Astrocyte (in vitro differentiated cells and primary cell): ENCODE results near the gene BANP. TPM values are rescaled to one million over a fixed set of nuclear protein-coding genes. Genes with fewer than 3 reads are reported as not detected.
"Not testable (repeated sequence)": the region's sequence is repeated elsewhere in the genome, so short reads cannot be mapped to it uniquely, and the experiment has no call there.

Experiments used
- DNase-seq: peaks from one replicate; pipeline ENCODE4 v3.0.0-alpha.2; 2010; ENCODE audit warnings: low read depth
- FAIRE-seq: peaks from 2 replicates; lab custom pipeline; 2011; peaks lifted over from hg19 to GRCh38; lab: Jason Lieb, UNC
- H2AFZ ChIP-seq: 2 replicates; pipeline ENCODE4 v1.6.0; 2012; ENCODE audit warnings: low read depth, low read length, inconsistent platforms
- H3K27ac ChIP-seq: 2 replicates; pipeline ENCODE4 v1.5.1; 2011; ENCODE audit warnings: low read depth, low read length, inconsistent platforms
- H3K27me3 ChIP-seq: 2 replicates; pipeline ENCODE4 v1.6.0; 2011; ENCODE audit warnings: low read length, inconsistent platforms; ENCODE audit not compliant: insufficient read depth
- H3K36me3 ChIP-seq: 2 replicates; pipeline ENCODE4 v1.5.1; 2011; ENCODE audit warnings: low read length, inconsistent platforms; ENCODE audit not compliant: insufficient read depth
- H3K4me1 ChIP-seq: 2 replicates; pipeline ENCODE4 v1.5.1; 2011; ENCODE audit warnings: low read length, inconsistent platforms; ENCODE audit not compliant: insufficient read depth
- H3K4me2 ChIP-seq: 2 replicates; pipeline ENCODE4 v1.6.0; 2012; ENCODE audit warnings: low read length, inconsistent platforms
- H3K4me3 ChIP-seq: 2 replicates; pipeline ENCODE4 v1.5.1; 2011; ENCODE audit warnings: low read depth, mild to moderate bottlenecking, low read length, inconsistent platforms; ENCODE audit not compliant: insufficient read depth
- H3K79me2 ChIP-seq: 2 replicates; pipeline ENCODE4 v1.6.0; 2012; ENCODE audit warnings: mild to moderate bottlenecking, low read length, inconsistent platforms; ENCODE audit not compliant: insufficient read depth
- H3K9ac ChIP-seq: 2 replicates; pipeline ENCODE4 v1.6.0; 2012; ENCODE audit warnings: mild to moderate bottlenecking, low read length, inconsistent platforms
- H3K9me3 ChIP-seq: 2 replicates; pipeline ENCODE4 v1.5.1; 2012; ENCODE audit warnings: low read depth, mild to moderate bottlenecking, low read length, inconsistent platforms; ENCODE audit not compliant: insufficient read depth
- H4K20me1 ChIP-seq: 2 replicates; pipeline ENCODE4 v1.6.0; 2012; ENCODE audit warnings: low read length, inconsistent platforms; ENCODE audit not compliant: insufficient read depth
- H3K27ac Mint-ChIP-seq: one replicate; pipeline ENCODE4 v1.8.0; 2021; ENCODE audit warnings: mild to moderate bottlenecking, mixed read lengths; ENCODE audit not compliant: unreplicated experiment
- H3K27me3 Mint-ChIP-seq: one replicate; pipeline ENCODE4 v1.8.0; 2021; ENCODE audit warnings: low read depth, mixed read lengths; ENCODE audit not compliant: unreplicated experiment
- H3K36me3 Mint-ChIP-seq: one replicate; pipeline ENCODE4 v1.8.0; 2021; ENCODE audit warnings: low read depth, mixed read lengths; ENCODE audit not compliant: unreplicated experiment
- H3K4me1 Mint-ChIP-seq: one replicate; pipeline ENCODE4 v1.8.0; 2021; ENCODE audit warnings: low read depth, mixed read lengths; ENCODE audit not compliant: unreplicated experiment
- H3K4me3 Mint-ChIP-seq: one replicate; pipeline ENCODE4 v1.8.0; 2021; ENCODE audit warnings: mild to moderate bottlenecking, moderate library complexity, mixed read lengths; ENCODE audit not compliant: unreplicated experiment
- H3K9me3 Mint-ChIP-seq: one replicate; pipeline ENCODE4 v1.8.0; 2021; ENCODE audit warnings: mild to moderate bottlenecking, mixed read lengths; ENCODE audit not compliant: unreplicated experiment
- CTCF ChIP-seq: IDR thresholded peaks from 2 replicates; pipeline ENCODE4 v1.5.1; 2011; ENCODE audit warnings: low read depth, mild to moderate bottlenecking, inconsistent platforms, low read length, moderate library complexity; ENCODE audit not compliant: insufficient read depth
- EZH2 ChIP-seq: IDR thresholded peaks from 2 replicates; pipeline ENCODE4 v1.6.1; 2012; ENCODE audit warnings: mild to moderate bottlenecking, low read length, inconsistent platforms; ENCODE audit not compliant: insufficient read depth
- total RNA-seq: library from RNA; stranded (reverse); gene quantifications from 2 replicates; pipeline ENCODE4 v1.2.1, GENCODE V29; 2021

The BANP gene
- total RNA-seq, 1 donor from 2014 or later = 28.9 TPM

GRCh38 chr16:87936375-87937230, 14.6 kb upstream of the BANP start, which contains the start of gene CA5A:
TSS of gene CA5A (minus strand) at chr16:87936529. CDS start at chr16:87936450, 79 bp downstream.
- Mint-ChIP-seq H3K4me1 (no peaks in the 10 kb centered on the region), H3K9me3 (peaks cover 3% of the 10 kb centered on the region), H3K27ac (no peak within 1 kb of the TSS), H3K4me3 (no peak within 1 kb of the TSS), H3K36me3 (no peaks in the 10 kb centered on the region), H3K27me3 (peaks cover 13% of the 10 kb centered on the region)
- H3K79me2 ChIP-seq = no peaks in the 10 kb centered on the region
- no peak within 1 kb of the TSS for H3K4me3 ChIP-seq
- FAIRE-seq (no peak), DNase-seq (no peak)
- no peaks in the 10 kb centered on the region for H3K36me3 ChIP-seq
- H2AFZ ChIP-seq = no peak within 1 kb of the TSS
- no peaks in the 10 kb centered on the region for H3K27me3 ChIP-seq
- H3K27ac ChIP-seq = no peak within 1 kb of the TSS
- no peak within 1 kb of the TSS for H3K9ac ChIP-seq
- no peak within 1 kb of the TSS for H3K4me2 ChIP-seq
- TF ChIP-seq EZH2 (no peak), CTCF (no peak)
- no peaks in the 10 kb centered on the region for H4K20me1 ChIP-seq
- H3K4me1 ChIP-seq = peaks cover 7% of the 10 kb centered on the region
- H3K9me3 ChIP-seq = no peaks in the 10 kb centered on the region

- H3K4me3 ChIP-seq, H3K79me2 ChIP-seq, H3K27ac ChIP-seq, H3K9me3 ChIP-seq, H3K4me1 Mint-ChIP-seq, H3K9me3 Mint-ChIP-seq, FAIRE-seq, H3K27me3 ChIP-seq, H3K4me3 Mint-ChIP-seq, DNase-seq, H3K36me3 ChIP-seq, H3K27ac Mint-ChIP-seq, H3K4me2 ChIP-seq, H3K4me1 ChIP-seq, H3K9ac ChIP-seq, H3K36me3 Mint-ChIP-seq, H2AFZ ChIP-seq, H4K20me1 ChIP-seq: not testable (repeated sequence)
- peaks cover 13% of the 10 kb centered on the region for H3K27me3 Mint-ChIP-seq
These were observed 14.0 kb upstream of the BANP start for GRCh38 chr16:87937231-87937542.

GRCh38 chr16:87938412-87938949, 12.8 kb upstream of the BANP start:
- FAIRE-seq (no peak), DNase-seq (no peak)
- Histone ChIP-seq H3K9me3 (no peaks in the 10 kb centered on the region), H3K9ac (no peak overlapping the region), H3K27ac (no peak overlapping the region), H3K27me3 (no peaks in the 10 kb centered on the region), H3K4me3 (no peak overlapping the region), H2AFZ (no peak overlapping the region), H3K4me2 (no peak overlapping the region), H4K20me1 (no peaks in the 10 kb centered on the region), H3K4me1 (no peaks in the 10 kb centered on the region), H3K79me2 (no peaks in the 10 kb centered on the region), H3K36me3 (no peaks in the 10 kb centered on the region)
- no peaks in the 10 kb centered on the region for H3K36me3 Mint-ChIP-seq
- H3K27me3 Mint-ChIP-seq = peaks cover 13% of the 10 kb centered on the region
- H3K4me3 Mint-ChIP-seq = no peak overlapping the region
- no peak overlapping the region for H3K27ac Mint-ChIP-seq
- no peaks in the 10 kb centered on the region for H3K4me1 Mint-ChIP-seq
- TF ChIP-seq EZH2 (no peak), CTCF (no peak)
- H3K9me3 Mint-ChIP-seq = peaks cover 3% of the 10 kb centered on the region
